Measurements from ENCODE around the gene DNAH14.

DNA sequence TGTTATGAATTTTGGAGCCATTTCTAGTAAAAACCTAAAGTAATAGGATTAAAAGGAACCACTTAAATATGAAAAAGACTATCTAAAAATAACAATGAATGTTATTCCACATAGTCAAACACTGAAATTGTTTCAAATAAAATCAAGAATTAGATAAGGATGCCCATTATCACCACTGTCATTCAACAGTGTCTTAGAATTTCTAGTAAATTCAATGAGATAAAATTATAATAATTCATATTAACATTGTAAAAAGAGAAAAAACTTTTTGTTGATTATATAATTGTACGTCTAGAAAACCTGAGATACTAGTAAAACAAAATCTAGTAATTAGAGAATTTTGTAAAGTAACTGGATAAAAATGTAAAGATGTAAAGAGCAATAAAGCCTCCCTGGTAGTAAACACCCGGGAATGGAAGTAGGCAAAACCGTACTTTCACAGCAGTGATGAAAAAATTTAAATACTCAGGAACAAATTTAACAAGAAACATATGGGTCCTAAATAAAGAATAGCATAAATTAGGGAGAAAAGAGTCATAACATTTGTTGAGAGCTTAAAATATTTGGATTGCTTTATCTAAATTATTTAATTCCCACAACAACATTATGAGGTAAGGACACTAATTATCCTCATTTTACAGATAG lies 442.0 kb downstream of the DNAH14 start:
- TF ChIP-seq, protein P1, sequence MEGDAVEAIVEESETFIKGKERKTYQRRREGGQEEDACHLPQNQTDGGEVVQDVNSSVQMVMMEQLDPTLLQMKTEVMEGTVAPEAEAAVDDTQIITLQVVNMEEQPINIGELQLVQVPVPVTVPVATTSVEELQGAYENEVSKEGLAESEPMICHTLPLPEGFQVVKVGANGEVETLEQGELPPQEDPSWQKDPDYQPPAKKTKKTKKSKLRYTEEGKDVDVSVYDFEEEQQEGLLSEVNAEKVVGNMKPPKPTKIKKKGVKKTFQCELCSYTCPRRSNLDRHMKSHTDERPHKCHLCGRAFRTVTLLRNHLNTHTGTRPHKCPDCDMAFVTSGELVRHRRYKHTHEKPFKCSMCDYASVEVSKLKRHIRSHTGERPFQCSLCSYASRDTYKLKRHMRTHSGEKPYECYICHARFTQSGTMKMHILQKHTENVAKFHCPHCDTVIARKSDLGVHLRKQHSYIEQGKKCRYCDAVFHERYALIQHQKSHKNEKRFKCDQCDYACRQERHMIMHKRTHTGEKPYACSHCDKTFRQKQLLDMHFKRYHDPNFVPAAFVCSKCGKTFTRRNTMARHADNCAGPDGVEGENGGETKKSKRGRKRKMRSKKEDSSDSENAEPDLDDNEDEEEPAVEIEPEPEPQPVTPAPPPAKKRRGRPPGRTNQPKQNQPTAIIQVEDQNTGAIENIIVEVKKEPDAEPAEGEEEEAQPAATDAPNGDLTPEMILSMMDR (IDR thresholded peaks at IDR 0.05; ENCODE audit: low read length), result no peak
- no peak for TF ChIP-seq EZH2 (optimal IDR thresholded peaks at IDR 0.05; ENCODE audit: low read depth, low read length)

Measured in MM.1S (cell line).